Measurements from ENCODE around the gene JMJD4. TPM values are rescaled to one million over a fixed set of nuclear protein-coding genes. Genes with fewer than 3 reads are reported as not detected.
A peak's percentile ranks its signal among the peaks of the same experiment; 100 is the strongest.

JMJD4 gene
- total and polyA plus RNA-seq, 9 of the 15 experiments (the other 6 are each of a cell fraction or from before 2014, with no cell fraction given), result 1.4 to 42.6 (median 29.2) TPM

DNA sequence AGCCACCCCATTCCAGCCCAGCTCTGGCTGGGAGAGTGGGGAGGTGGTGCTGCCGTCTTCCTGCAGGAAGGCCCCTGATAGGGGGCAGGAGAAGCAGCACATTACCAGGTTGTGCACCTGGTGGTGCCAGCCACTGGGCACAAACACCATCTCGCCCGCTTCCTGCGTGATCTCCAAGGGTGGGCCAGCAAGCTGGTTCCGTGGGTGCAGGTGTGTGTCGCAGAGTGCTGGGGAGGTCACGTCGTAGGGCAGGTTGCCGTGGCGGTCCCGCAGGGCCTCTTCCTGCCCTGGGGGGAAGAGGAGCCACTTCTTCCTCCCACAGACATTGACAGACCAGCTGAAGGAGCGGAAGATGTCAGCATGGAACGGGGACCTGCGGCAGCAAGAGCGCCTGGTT is 1.8 kb downstream of the JMJD4 start:
- Histone ChIP-seq H3K9ac (ENCODE audit: insufficient read depth in 1 of 2, low read depth in 2 of 2, low read length in 2 of 2) (peak overlapping the region; percentile 88; a peak in 3 of 4 replicates), H3K9me3 (replicated peaks; ENCODE audit: control insufficient read depth, insufficient read depth, low read depth, low read length) (no peaks in the 10 kb centered on the region), H3K4me2 (ENCODE audit: insufficient read depth, low read length) (no peak overlapping the region; the same call in 1 of the 2 replicates), H3K9me1 (ENCODE audit: control insufficient read depth, insufficient read depth, low read length) (no peaks in the 10 kb centered on the region), H3K79me2 (ENCODE audit: control insufficient read depth, insufficient read depth, low read length) (peaks cover 52% of the 10 kb centered on the region), H2AFZ (ENCODE audit: low read depth, low read length) (no peak overlapping the region), H3K27me3 (ENCODE audit: control insufficient read depth in 2 of 2, insufficient read depth in 2 of 2, low read length in 2 of 2) (no peaks in the 10 kb centered on the region), H3K36me3 (ENCODE audit: control insufficient read depth, insufficient read depth, low read length) (peaks cover 35% of the 10 kb centered on the region; the same call in 2 of the 3 replicates), H4K20me1 (replicated peaks; ENCODE audit: control insufficient read depth, insufficient read depth, low read length) (peaks cover 17% of the 10 kb centered on the region), H3K4me3 (no peak overlapping the region), H3K27ac (ENCODE audit: extremely low read depth, low read depth, low read length) (no peak overlapping the region), H3K4me1 (replicated peaks in 1 of 2; ENCODE audit: control insufficient read depth in 2 of 2, insufficient read depth in 2 of 2, low read length in 2 of 2) (peaks cover 14 to 76% of the 10 kb centered on the region in 2 experiments; a peak in 4 of 5 replicates)
- DNase-seq (ENCODE audit: extremely low read depth in 1 of 4, low spot score in 3 of 4) (no peak), FAIRE-seq (no peak), ATAC-seq (no peak)
- no TSS peak for BruUV-seq (replicated peaks)
- TF ChIP-seq, protein P1, sequence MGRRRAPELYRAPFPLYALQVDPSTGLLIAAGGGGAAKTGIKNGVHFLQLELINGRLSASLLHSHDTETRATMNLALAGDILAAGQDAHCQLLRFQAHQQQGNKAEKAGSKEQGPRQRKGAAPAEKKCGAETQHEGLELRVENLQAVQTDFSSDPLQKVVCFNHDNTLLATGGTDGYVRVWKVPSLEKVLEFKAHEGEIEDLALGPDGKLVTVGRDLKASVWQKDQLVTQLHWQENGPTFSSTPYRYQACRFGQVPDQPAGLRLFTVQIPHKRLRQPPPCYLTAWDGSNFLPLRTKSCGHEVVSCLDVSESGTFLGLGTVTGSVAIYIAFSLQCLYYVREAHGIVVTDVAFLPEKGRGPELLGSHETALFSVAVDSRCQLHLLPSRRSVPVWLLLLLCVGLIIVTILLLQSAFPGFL (CRISPR knock-in tag; IDR thresholded peaks at IDR 0.05), result no peak
- TF ChIP-seq KAT7 (CRISPR knock-in tag; IDR thresholded peaks at IDR 0.05; ENCODE audit: borderline replicate concordance) (no peak), SAP30 (IDR thresholded peaks at IDR 0.05; ENCODE audit: borderline replicate concordance, insufficient read depth, low read depth, low read length, poor library complexity, severe bottlenecking) (no peak), RBFOX2 (IDR thresholded peaks at IDR 0.05; ENCODE audit: low read depth, low read length) (peak; percentile 51; the same call in 1 of the 2 replicates), ZBED1 (IDR thresholded peaks at IDR 0.05) (no peak), U2AF2 (optimal IDR thresholded peaks at IDR 0.05; ENCODE audit: low read depth, low read length) (no peak)
- TF ChIP-seq, protein P2, sequence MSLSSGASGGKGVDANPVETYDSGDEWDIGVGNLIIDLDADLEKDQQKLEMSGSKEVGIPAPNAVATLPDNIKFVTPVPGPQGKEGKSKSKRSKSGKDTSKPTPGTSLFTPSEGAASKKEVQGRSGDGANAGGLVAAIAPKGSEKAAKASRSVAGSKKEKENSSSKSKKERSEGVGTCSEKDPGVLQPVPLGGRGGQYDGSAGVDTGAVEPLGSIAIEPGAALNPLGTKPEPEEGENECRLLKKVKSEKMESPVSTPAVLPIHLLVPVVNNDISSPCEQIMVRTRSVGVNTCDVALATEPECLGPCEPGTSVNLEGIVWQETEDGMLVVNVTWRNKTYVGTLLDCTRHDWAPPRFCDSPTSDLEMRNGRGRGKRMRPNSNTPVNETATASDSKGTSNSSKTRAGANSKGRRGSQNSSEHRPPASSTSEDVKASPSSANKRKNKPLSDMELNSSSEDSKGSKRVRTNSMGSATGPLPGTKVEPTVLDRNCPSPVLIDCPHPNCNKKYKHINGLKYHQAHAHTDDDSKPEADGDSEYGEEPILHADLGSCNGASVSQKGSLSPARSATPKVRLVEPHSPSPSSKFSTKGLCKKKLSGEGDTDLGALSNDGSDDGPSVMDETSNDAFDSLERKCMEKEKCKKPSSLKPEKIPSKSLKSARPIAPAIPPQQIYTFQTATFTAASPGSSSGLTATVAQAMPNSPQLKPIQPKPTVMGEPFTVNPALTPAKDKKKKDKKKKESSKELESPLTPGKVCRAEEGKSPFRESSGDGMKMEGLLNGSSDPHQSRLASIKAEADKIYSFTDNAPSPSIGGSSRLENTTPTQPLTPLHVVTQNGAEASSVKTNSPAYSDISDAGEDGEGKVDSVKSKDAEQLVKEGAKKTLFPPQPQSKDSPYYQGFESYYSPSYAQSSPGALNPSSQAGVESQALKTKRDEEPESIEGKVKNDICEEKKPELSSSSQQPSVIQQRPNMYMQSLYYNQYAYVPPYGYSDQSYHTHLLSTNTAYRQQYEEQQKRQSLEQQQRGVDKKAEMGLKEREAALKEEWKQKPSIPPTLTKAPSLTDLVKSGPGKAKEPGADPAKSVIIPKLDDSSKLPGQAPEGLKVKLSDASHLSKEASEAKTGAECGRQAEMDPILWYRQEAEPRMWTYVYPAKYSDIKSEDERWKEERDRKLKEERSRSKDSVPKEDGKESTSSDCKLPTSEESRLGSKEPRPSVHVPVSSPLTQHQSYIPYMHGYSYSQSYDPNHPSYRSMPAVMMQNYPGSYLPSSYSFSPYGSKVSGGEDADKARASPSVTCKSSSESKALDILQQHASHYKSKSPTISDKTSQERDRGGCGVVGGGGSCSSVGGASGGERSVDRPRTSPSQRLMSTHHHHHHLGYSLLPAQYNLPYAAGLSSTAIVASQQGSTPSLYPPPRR (CRISPR knock-in tag; IDR thresholded peaks at IDR 0.05; ENCODE audit: borderline replicate concordance), result no peak
- TF ChIP-seq, protein P3, sequence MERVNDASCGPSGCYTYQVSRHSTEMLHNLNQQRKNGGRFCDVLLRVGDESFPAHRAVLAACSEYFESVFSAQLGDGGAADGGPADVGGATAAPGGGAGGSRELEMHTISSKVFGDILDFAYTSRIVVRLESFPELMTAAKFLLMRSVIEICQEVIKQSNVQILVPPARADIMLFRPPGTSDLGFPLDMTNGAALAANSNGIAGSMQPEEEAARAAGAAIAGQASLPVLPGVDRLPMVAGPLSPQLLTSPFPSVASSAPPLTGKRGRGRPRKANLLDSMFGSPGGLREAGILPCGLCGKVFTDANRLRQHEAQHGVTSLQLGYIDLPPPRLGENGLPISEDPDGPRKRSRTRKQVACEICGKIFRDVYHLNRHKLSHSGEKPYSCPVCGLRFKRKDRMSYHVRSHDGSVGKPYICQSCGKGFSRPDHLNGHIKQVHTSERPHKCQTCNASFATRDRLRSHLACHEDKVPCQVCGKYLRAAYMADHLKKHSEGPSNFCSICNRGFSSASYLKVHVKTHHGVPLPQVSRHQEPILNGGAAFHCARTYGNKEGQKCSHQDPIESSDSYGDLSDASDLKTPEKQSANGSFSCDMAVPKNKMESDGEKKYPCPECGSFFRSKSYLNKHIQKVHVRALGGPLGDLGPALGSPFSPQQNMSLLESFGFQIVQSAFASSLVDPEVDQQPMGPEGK (CRISPR knock-in tag; IDR thresholded peaks at IDR 0.05; ENCODE audit: borderline replicate concordance), result no peak
- TF ChIP-seq, protein P4, sequence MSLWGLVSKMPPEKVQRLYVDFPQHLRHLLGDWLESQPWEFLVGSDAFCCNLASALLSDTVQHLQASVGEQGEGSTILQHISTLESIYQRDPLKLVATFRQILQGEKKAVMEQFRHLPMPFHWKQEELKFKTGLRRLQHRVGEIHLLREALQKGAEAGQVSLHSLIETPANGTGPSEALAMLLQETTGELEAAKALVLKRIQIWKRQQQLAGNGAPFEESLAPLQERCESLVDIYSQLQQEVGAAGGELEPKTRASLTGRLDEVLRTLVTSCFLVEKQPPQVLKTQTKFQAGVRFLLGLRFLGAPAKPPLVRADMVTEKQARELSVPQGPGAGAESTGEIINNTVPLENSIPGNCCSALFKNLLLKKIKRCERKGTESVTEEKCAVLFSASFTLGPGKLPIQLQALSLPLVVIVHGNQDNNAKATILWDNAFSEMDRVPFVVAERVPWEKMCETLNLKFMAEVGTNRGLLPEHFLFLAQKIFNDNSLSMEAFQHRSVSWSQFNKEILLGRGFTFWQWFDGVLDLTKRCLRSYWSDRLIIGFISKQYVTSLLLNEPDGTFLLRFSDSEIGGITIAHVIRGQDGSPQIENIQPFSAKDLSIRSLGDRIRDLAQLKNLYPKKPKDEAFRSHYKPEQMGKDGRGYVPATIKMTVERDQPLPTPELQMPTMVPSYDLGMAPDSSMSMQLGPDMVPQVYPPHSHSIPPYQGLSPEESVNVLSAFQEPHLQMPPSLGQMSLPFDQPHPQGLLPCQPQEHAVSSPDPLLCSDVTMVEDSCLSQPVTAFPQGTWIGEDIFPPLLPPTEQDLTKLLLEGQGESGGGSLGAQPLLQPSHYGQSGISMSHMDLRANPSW (CRISPR knock-in tag; IDR thresholded peaks at IDR 0.05), result no peak
- intact Hi-C loops (cut with micrococcal nuclease), result no loop called here
- WGBS (ENCODE audit: insufficient coverage, low coverage, missing lambda C conversion rate), result 97% methylated on average over 15 of the region's 15 CpGs
- in situ Hi-C loops (cut with MboI), result no loop called here
- ChIA-PET POLR2A (interaction anchor here (0.6 kb wide), 1 partner anchor 38 kb away, joined by 3 read pairs; no protein-coding TSS in a partner anchor), CTCF (ENCODE audit: low intra/inter-chr PET ratio) (no interaction called here)
